ENCODE measurements around the gene NEAT1. TPM values are rescaled to one million over a fixed set of nuclear protein-coding genes. Genes with fewer than 3 reads are reported as not detected.

Gene NEAT1
- total RNA-seq, 2 donors from 2014 or later: 110 to 1,326 TPM

DNA sequence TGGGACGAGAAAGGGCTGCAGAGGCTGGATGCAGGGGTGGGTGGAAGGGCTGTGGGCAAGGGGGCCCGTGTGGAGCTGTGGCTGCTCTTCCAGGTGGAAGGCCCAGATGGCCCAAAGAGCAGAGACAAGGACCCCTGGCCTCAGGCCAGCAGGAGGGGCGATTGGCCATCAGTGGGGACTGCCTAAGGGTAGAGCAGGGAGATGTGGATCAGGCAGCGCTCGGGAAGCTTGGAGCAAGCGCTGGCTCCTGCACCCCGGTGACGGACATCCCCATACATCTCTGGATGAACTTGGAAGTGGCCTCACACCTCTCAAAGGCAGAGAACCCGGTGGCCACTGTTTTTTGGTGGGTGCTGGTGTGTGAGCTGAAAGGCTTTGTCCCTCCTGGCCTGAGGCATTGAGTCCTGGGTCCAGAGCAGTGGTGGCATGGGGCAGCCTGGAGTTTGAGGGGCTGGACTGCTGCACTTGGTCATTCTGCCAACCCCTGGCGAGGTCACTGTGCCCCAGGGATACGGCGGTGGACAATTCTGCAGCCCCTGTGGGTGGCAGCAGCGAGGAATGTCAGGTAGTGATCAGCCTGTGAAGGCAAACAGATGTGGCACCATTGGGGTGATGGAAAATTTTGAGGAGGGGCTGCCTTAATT lies 30.3 kb upstream of the NEAT1 start:
- 88% methylated on average over 13 of the region's 13 CpGs for WGBS
- TF ChIP-seq, protein P1, sequence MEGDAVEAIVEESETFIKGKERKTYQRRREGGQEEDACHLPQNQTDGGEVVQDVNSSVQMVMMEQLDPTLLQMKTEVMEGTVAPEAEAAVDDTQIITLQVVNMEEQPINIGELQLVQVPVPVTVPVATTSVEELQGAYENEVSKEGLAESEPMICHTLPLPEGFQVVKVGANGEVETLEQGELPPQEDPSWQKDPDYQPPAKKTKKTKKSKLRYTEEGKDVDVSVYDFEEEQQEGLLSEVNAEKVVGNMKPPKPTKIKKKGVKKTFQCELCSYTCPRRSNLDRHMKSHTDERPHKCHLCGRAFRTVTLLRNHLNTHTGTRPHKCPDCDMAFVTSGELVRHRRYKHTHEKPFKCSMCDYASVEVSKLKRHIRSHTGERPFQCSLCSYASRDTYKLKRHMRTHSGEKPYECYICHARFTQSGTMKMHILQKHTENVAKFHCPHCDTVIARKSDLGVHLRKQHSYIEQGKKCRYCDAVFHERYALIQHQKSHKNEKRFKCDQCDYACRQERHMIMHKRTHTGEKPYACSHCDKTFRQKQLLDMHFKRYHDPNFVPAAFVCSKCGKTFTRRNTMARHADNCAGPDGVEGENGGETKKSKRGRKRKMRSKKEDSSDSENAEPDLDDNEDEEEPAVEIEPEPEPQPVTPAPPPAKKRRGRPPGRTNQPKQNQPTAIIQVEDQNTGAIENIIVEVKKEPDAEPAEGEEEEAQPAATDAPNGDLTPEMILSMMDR (IDR thresholded peaks at IDR 0.05): no peak
- no peak for TF ChIP-seq POLR2AphosphoS5 (IDR thresholded peaks at IDR 0.05)
- Histone ChIP-seq H3K4me3 (no peak overlapping the region), H3K36me3 (no peaks in the 10 kb centered on the region), H3K27me3 (replicated peaks; ENCODE audit: insufficient read depth) (no peaks in the 10 kb centered on the region), H3K4me1 (replicated peaks) (peaks cover 12% of the 10 kb centered on the region), H3K27ac (no peak overlapping the region), H3K9me3 (no peaks in the 10 kb centered on the region)
- no peak for DNase-seq (ENCODE audit: low spot score)
- intact Hi-C loops (cut with DNase I): no loop called here

GRCh38 chr11:65392899-65393298 lies 29.7 kb upstream of the NEAT1 start:
- Histone ChIP-seq H3K4me1 (replicated peaks) (peaks cover 8% of the 10 kb centered on the region), H3K27ac (no peak overlapping the region), H3K36me3 (no peaks in the 10 kb centered on the region), H3K4me3 (no peak overlapping the region), H3K9me3 (no peaks in the 10 kb centered on the region), H3K27me3 (replicated peaks; ENCODE audit: insufficient read depth) (no peaks in the 10 kb centered on the region)
- intact Hi-C loops (cut with DNase I): no loop called here
- 88% methylated on average over 5 of the region's 5 CpGs for WGBS
- no peak for TF ChIP-seq POLR2A (IDR thresholded peaks at IDR 0.05)
- TF ChIP-seq POLR2AphosphoS5 (IDR thresholded peaks at IDR 0.05): no peak
- TF ChIP-seq, protein P1 (IDR thresholded peaks at IDR 0.05): no peak
- no peak for DNase-seq (ENCODE audit: low spot score)

DNA sequence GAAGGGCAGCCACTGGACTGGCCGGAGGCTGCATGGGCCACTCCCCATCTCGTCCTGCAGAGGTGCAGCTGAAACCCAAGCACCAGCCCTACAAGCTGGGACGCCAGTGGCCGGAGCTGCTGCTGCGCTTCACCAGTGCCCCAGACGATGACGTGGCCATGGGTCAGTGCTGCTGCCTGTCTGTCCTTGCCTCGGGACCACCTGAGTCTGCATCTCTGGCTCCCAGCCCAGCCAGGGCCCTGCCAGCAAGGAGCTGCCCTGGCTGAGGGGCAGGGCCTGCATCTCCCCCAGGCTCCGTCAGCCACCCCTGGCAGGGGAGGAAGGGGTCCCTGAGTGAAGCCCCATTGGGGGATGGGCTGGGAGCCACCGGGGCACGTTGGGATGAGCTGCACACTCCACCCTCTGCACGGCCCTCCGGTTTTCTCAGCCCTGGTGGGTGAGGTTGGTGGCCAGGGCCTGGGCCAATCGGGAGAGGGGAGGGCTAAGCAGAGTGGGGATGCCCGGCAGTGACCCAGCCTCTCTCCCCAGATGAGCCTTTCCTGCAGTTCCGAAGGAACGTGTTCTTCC lies 29.0 kb upstream of the NEAT1 start:
- WGBS: 86% methylated on average over 17 of the region's 17 CpGs

GRCh38 chr11:65394125-65394536 lies 28.5 kb upstream of the NEAT1 start:
- Histone ChIP-seq H3K4me3 (no peak overlapping the region), H3K27ac (no peak overlapping the region), H3K9me3 (no peaks in the 10 kb centered on the region), H3K4me1 (replicated peaks) (peaks cover 8% of the 10 kb centered on the region), H3K27me3 (replicated peaks; ENCODE audit: insufficient read depth) (no peaks in the 10 kb centered on the region), H3K36me3 (no peaks in the 10 kb centered on the region)
- TF ChIP-seq POLR2A (IDR thresholded peaks at IDR 0.05) (no peak), POLR2AphosphoS5 (IDR thresholded peaks at IDR 0.05) (no peak)
- TF ChIP-seq, protein P1 (IDR thresholded peaks at IDR 0.05): no peak
- intact Hi-C loops (cut with DNase I): no loop called here
- 92% methylated on average over 15 of the region's 20 CpGs for WGBS
- no peak for DNase-seq (ENCODE audit: low spot score)

More for the DNA sequence above, 29.0 kb upstream of the NEAT1 start:
- Histone ChIP-seq H3K9me3 (no peaks in the 10 kb centered on the region), H3K27me3 (replicated peaks; ENCODE audit: insufficient read depth) (no peaks in the 10 kb centered on the region), H3K36me3 (no peaks in the 10 kb centered on the region), H3K4me1 (replicated peaks) (peaks cover 8% of the 10 kb centered on the region), H3K4me3 (no peak overlapping the region), H3K27ac (no peak overlapping the region)
- intact Hi-C loops (cut with DNase I): no loop called here
- DNase-seq (ENCODE audit: low spot score): no peak
- TF ChIP-seq POLR2AphosphoS5 (IDR thresholded peaks at IDR 0.05): no peak
- TF ChIP-seq, protein P1 (IDR thresholded peaks at IDR 0.05): no peak

DNA sequence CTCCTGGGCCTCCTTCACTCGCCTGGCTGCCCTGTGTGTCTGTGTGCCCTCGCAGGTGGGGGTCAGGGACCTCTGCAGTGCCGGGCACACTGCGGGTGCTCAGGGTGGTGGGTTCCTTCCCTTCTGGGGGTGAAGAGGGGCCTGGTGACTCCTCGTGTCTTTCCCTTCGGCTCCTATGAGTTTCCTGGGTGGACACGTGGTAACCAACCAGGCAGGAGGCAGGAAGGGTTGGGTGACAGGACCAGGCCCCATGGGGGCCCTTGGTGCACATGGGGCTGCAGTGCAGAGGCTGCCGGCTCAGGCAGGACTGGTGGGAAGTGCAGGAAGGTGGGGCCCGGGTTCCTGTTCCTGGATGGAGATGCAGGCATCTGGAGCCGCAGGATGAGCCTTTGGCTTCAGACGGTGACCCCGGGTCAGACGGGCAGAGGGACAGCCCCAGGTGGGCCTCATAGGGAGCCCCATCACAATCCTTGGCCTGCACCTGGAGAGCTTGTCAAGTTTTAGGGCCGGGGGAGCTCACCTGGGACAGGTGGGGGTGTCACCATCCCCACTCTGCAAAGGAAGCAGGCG lies 26.6 kb upstream of the NEAT1 start:
- no peaks in the 10 kb centered on the region for H3K9me3 ChIP-seq
- TF ChIP-seq, protein P1 (IDR thresholded peaks at IDR 0.05): no peak
- TF ChIP-seq POLR2AphosphoS5 (IDR thresholded peaks at IDR 0.05): no peak
- no peak for TF ChIP-seq POLR2A (IDR thresholded peaks at IDR 0.05)
- DNase-seq (ENCODE audit: low spot score): no peak
- no peaks in the 10 kb centered on the region for H3K27me3 ChIP-seq (replicated peaks; ENCODE audit: insufficient read depth)
- 87% methylated on average over 15 of the region's 15 CpGs for WGBS
- intact Hi-C loops (cut with DNase I): no loop called here
- H3K4me1 ChIP-seq (replicated peaks): peaks cover 3% of the 10 kb centered on the region
- peaks cover 0 to 18% of the 10 kb centered on the region in 2 donors for H3K36me3 ChIP-seq
- no peak overlapping the region for H3K4me3 ChIP-seq
- no peak overlapping the region for H3K27ac ChIP-seq
